Measurements from ENCODE around the gene RASGEF1C.

RASGEF1C gene

GRCh38 chr5:180169248-180170105, 39.5 kb downstream of the RASGEF1C start:
- no peak overlapping the region for H3K4me3 ChIP-seq
- H3K27ac ChIP-seq = peak overlapping the region in 1 of 2 donors; percentile 45
- TF ChIP-seq CTCF (IDR thresholded peaks at IDR 0.05) = no peak
- DNase-seq (ENCODE audit: low spot score) = no peak

- Histone ChIP-seq H3K4me3 (no peak overlapping the region), H3K27ac (no peak overlapping the region)
- no peak for DNase-seq (ENCODE audit: low spot score)
- no peak for TF ChIP-seq CTCF (IDR thresholded peaks at IDR 0.05)
Measured at GRCh38 chr5:180168758-180169157, 40.3 kb downstream of the RASGEF1C start.

GRCh38 chr5:180166176-180166575, 42.8 kb downstream of the RASGEF1C start:
- H3K27ac ChIP-seq = no peak overlapping the region
- no peak for DNase-seq (ENCODE audit: low spot score)
- no peak overlapping the region for H3K4me3 ChIP-seq
- TF ChIP-seq CTCF (IDR thresholded peaks at IDR 0.05) = no peak

GRCh38 chr5:180162304-180162661, 46.7 kb downstream of the RASGEF1C start:
- no peak overlapping the region for H3K27ac ChIP-seq
- no peak for TF ChIP-seq CTCF (IDR thresholded peaks at IDR 0.05)
- H3K4me3 ChIP-seq = no peak overlapping the region
- DNase-seq (ENCODE audit: low spot score) = no peak

GRCh38 chr5:180161420-180162303, 47.3 kb downstream of the RASGEF1C start:
- no peak overlapping the region for H3K4me3 ChIP-seq
- TF ChIP-seq CTCF (IDR thresholded peaks at IDR 0.05) = no peak
- DNase-seq (ENCODE audit: low spot score) = peak; percentile 64
- no peak overlapping the region for H3K27ac ChIP-seq

GRCh38 chr5:180160789-180161188, 48.2 kb downstream of the RASGEF1C start:
- no peak overlapping the region for H3K27ac ChIP-seq
- DNase-seq (ENCODE audit: low spot score) = no peak
- TF ChIP-seq CTCF (IDR thresholded peaks at IDR 0.05) = no peak
- H3K4me3 ChIP-seq = no peak overlapping the region
